GM10266 (cell line): ENCODE data around the gene TMEM184A.

Experiments used
- DNase-seq: peaks from one replicate; pipeline ENCODE4 v3.0.0; 2012; ENCODE audit errors: extremely low spot score
- TF ChIP-seq, protein P1 (sequence below): IDR thresholded peaks from 2 replicates; pipeline ENCODE4 v1.5.1; 2012; ENCODE audit warnings: mild to moderate bottlenecking, low read depth; ENCODE audit not compliant: control insufficient read depth, insufficient read depth; ENCODE audit errors: missing control alignments

TMEM184A gene

GRCh38 chr7:1536455-1536742 is 19.6 kb downstream of the TMEM184A start:
- DNase-seq, result no peak
- TF ChIP-seq, protein P1, sequence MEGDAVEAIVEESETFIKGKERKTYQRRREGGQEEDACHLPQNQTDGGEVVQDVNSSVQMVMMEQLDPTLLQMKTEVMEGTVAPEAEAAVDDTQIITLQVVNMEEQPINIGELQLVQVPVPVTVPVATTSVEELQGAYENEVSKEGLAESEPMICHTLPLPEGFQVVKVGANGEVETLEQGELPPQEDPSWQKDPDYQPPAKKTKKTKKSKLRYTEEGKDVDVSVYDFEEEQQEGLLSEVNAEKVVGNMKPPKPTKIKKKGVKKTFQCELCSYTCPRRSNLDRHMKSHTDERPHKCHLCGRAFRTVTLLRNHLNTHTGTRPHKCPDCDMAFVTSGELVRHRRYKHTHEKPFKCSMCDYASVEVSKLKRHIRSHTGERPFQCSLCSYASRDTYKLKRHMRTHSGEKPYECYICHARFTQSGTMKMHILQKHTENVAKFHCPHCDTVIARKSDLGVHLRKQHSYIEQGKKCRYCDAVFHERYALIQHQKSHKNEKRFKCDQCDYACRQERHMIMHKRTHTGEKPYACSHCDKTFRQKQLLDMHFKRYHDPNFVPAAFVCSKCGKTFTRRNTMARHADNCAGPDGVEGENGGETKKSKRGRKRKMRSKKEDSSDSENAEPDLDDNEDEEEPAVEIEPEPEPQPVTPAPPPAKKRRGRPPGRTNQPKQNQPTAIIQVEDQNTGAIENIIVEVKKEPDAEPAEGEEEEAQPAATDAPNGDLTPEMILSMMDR, result no peak

GRCh38 chr7:1535701-1536454 is 20.1 kb downstream of the TMEM184A start:
- TF ChIP-seq, protein P1, result no peak
- no peak for DNase-seq

DNA sequence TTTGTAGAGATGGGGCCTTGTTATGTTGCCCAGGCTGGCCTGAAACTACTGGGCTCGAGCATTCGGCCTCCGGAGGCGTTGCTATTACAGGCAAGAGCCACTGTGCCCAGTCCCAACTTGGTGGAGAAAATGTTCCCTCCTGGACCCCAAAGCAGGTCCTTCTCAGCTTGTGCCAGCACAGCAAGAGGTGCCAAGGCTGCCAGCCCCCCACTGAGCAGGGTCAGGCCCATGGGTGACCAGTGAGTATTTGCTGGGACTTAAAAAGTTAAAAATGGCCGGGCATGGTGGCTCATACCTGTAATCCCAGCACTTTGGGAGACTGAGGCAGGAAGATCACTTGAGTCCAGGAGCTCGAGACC is 20.9 kb downstream of the TMEM184A start:
- no peak for DNase-seq
- TF ChIP-seq, protein P1, result no peak

DNA sequence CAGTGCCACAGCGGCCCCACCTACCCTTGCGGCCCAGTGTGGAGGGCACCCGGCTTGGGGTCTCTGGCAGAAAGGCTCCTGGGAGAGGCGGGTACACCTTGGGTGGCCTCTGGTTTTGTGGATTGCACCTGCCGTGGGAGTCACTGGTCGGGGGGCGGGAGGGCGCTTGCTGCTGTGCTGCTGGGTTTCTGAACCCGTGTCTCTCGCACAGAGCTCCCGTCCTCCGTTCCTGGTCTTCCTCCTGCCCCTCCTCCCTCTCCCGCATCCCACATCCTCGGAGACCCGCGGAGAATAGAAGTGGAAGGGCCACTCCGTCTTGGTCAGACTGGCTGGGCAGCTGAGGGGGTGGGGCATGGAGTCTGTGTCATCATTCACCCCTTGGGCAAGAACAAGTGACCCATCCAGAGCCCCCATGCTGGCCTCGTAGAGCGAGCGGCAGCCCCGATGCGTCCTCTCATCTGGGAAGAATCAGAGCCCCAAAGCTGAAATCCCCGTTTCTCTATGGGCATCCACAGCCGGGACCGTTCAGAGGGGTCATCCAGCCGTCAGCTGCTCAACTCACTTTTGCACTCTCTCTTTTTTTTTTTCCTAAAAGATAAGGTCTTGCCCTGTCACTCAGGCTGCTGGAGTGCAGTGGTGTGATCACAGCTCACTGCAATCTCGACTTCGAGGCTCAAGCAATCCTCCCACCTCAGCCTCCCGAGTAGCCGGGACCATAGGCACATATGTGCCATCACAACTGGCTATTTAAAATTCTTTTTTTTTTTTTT is 21.5 kb downstream of the TMEM184A start:
- TF ChIP-seq, protein P1, result no peak
- no peak for DNase-seq

DNA sequence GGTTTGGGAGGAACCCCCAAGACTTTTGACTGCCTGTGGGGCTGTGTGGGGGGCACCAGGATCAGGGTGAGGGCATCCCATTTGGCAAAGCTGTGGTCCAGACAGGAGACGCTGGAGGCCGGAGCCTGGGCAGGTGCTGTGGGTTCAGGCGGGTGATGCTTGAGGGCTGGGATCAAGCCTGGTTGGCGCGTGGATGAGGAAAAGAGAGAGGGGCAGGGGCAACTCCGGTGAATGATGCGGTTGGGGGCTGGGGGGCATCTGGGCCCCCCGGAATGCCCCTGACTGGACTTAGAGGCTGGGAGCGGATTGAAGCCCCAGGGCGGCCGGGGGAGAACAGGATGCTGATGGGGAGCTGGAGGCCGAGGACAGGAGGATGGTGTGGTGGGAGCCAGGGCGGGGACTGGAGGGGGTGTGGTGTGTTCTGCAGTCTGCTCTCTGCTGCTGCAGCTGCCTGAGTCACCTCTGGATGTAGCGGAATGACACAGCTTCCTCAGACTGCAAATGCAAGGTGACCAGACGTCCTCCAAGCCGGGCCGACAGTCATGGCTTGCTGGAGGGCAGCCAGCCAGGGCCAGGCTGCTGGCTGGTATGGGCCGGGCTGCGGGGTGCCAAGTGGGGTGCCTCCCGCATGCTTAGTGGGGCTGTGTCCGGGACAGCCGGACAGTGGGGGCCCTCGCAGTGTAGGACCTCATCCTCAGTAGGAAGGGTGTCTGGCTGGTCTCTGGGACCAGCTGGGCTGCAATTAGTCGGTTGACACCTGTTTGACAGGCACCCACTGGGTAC is 22.3 kb downstream of the TMEM184A start:
- TF ChIP-seq, protein P1, result no peak
- no peak for DNase-seq

GRCh38 chr7:1533255-1533546 is 22.8 kb downstream of the TMEM184A start:
- TF ChIP-seq, protein P1, result no peak
- DNase-seq, result no peak
